B cell (primary cell): ENCODE data around the gene ATXN7. TPM values are rescaled to one million over a fixed set of nuclear protein-coding genes. Genes with fewer than 3 reads are reported as not detected.

Experiments
- ATAC-seq: fragments of 200-7000 bp; cut with Tn5 transposase; one replicate; pipeline ENCODE4 v1.10.0; 2021; ENCODE audit warnings: low read depth, mild to moderate bottlenecking, moderate number of reproducible peaks, moderate library complexity
- CTCF ChIA-PET: fragments of 350-600 bp; sonication (Branson Sonifier 250); formaldehyde crosslinking; loops from one replicate; lab custom pipeline; 2021; ENCODE audit warnings: antibody characterized with exemption, inconsistent platforms; lab: Charles Lee
- POLR2A ChIA-PET: fragments of 350-600 bp; sonication (Branson Sonifier 250); formaldehyde crosslinking; loops from one replicate; lab custom pipeline; 2021; ENCODE audit warnings: antibody characterized with exemption; lab: Charles Lee
- DNase-seq: peaks from one replicate; pipeline ENCODE4 v3.0.0; 2013
- H2AFZ ChIP-seq: 2 replicates; pipeline ENCODE4 v1.6.1; 2012; ENCODE audit warnings: mild to moderate bottlenecking, low read depth, low read length; ENCODE audit not compliant: insufficient read depth, poor library complexity, severe bottlenecking
- H3K27ac ChIP-seq, 2 donors: 1 replicate in 1 of 2; 2 replicates in 1 of 2; pipeline ENCODE4 v1.5.1; 2012 to 2013; ENCODE audit warnings: low read length in 2 of 2, mild to moderate bottlenecking in 2 of 2, moderate library complexity in 1 of 2
- H3K27me3 ChIP-seq, 4 experiments: fragments of 200-600 bp in 1 of 4; sonication (generic) in 1 of 4; replicated peaks in 1 of 4; 1 replicate in 2 of 4; 2 replicates in 2 of 4; pipeline versions ENCODE4 v1.6.1 to v1.7.0; 2013 to 2016; ENCODE audit warnings: low read length in 3 of 4, mild to moderate bottlenecking in 2 of 4, mixed read lengths in 1 of 4, moderate library complexity in 1 of 4; ENCODE audit not compliant: insufficient read depth in 4 of 4, control insufficient read depth in 3 of 4; ENCODE audit errors: control extremely low read depth in 1 of 4
- H3K36me3 ChIP-seq, 2 experiments: replicated peaks in 1 of 2; 1 replicate in 1 of 2; 2 replicates in 1 of 2; pipeline versions ENCODE4 v1.6.1 to v1.7.1; 2013; ENCODE audit warnings: low read length in 1 of 2; ENCODE audit not compliant: insufficient read depth in 2 of 2, control insufficient read depth in 1 of 2; ENCODE audit errors: control extremely low read depth in 1 of 2, extremely low read depth in 1 of 2
- H3K4me1 ChIP-seq, 2 donors: fragments of 200-600 bp in 1 of 2; sonication (generic) in 1 of 2; 1 replicate in 1 of 2; 2 replicates in 1 of 2; pipeline versions ENCODE4 v1.5.1 to v1.6.1; 2013 to 2017; ENCODE audit warnings: low read length in 2 of 2; ENCODE audit not compliant: control insufficient read depth in 2 of 2, insufficient read depth in 2 of 2
- H3K4me2 ChIP-seq: replicated peaks from 2 replicates; pipeline ENCODE3; 2012; ENCODE audit warnings: mild to moderate bottlenecking, low read depth, low read length; ENCODE audit not compliant: poor library complexity, severe bottlenecking
- H3K4me3 ChIP-seq, 5 experiments: fragments of 200-600 bp in 1 of 5; sonication (generic) in 1 of 5; 1 replicate in 3 of 5; 2 replicates in 2 of 5; pipeline versions ENCODE4 v1.5.1 to v1.7.0; 2011 to 2016; ENCODE audit warnings: low read length in 4 of 5, mild to moderate bottlenecking in 4 of 5, low read depth in 2 of 5, control low read depth in 1 of 5, moderate library complexity in 1 of 5; ENCODE audit not compliant: insufficient read depth in 1 of 5; ENCODE audit errors: control extremely low read depth in 1 of 5, extremely low read depth in 1 of 5
- H3K79me2 ChIP-seq: fragments of 200-600 bp; sonication (generic); one replicate; pipeline ENCODE4 v1.6.0; 2016; ENCODE audit warnings: low read length; ENCODE audit not compliant: control insufficient read depth, insufficient read depth
- H3K9ac ChIP-seq: fragments of 200-600 bp; sonication (generic); 2 replicates; pipeline ENCODE4 v1.6.1; 2017; ENCODE audit warnings: mild to moderate bottlenecking, low read length, moderate library complexity
- H3K9me3 ChIP-seq, 3 donors: one replicate each; pipeline versions ENCODE4 v1.6.1 to v1.7.1; 2013; ENCODE audit warnings: low read length in 2 of 3; ENCODE audit not compliant: control insufficient read depth in 2 of 3, insufficient read depth in 1 of 3; ENCODE audit errors: control extremely low read depth in 1 of 3
- H4K20me1 ChIP-seq: 2 replicates; pipeline ENCODE4 v1.6.0; 2012; ENCODE audit warnings: mild to moderate bottlenecking, low read length; ENCODE audit not compliant: insufficient read depth, control insufficient read depth, poor library complexity, severe bottlenecking
- H3K27ac Mint-ChIP-seq: one replicate; pipeline ENCODE4 v1.8.0; 2021; ENCODE audit warnings: mixed read lengths
- H3K27me3 Mint-ChIP-seq: one replicate; pipeline ENCODE4 v1.8.0; 2021; ENCODE audit warnings: mixed read lengths
- H3K4me1 Mint-ChIP-seq: one replicate; pipeline ENCODE4 v1.8.0; 2021; ENCODE audit warnings: mixed read lengths
- H3K4me3 Mint-ChIP-seq: one replicate; pipeline ENCODE4 v1.8.0; 2021; ENCODE audit warnings: mixed read lengths
- H3K9me3 Mint-ChIP-seq: one replicate; pipeline ENCODE4 v1.8.0; 2022; ENCODE audit warnings: mixed read lengths; ENCODE audit not compliant: insufficient read depth
- EZH2 ChIP-seq: IDR thresholded peaks from 2 replicates; pipeline ENCODE4 v1.6.1; 2012; ENCODE audit warnings: borderline replicate concordance, low read depth, mild to moderate bottlenecking, moderate library complexity, low read length; ENCODE audit not compliant: insufficient read depth, poor library complexity, severe bottlenecking
- WGBS: methylation state at CpG from one replicate; pipeline ENCODE4 v1.1.5; 2013; ENCODE audit warnings: missing lambda C conversion rate; ENCODE audit not compliant: insufficient coverage; 5-methylcytosine and 5-hydroxymethylcytosine counted together
- intact Hi-C: fragments of 100-400 bp; cut with micrococcal nuclease; formaldehyde crosslinking; loops from one replicate; pipeline ENCODE4 v1.10.0; 2022
- polyA plus RNA-seq: library from polyadenylated mRNA; depleted of rRNA; stranded (reverse); fragments of >200 nt; gene quantifications from 2 replicates; pipeline ENCODE4 v1.2.3, GENCODE V29; 2012
- total RNA-seq, 2 donors: library from RNA; stranded (reverse); fragments of 120-200 nt in 1 of 2; gene quantifications; 1 replicate in 1 of 2; 2 replicates in 1 of 2; pipeline versions ENCODE4 v1.2.3 to v1.2.4, GENCODE V29; 2013 to 2022
- TF ChIP-seq, protein P1 (sequence below): fragments of 200-600 bp; IDR thresholded peaks from one replicate; pipeline ENCODE4 v1.8.0; 2022; ENCODE audit warnings: antibody characterized with exemption, mild to moderate bottlenecking

Gene ATXN7
- total and polyA plus RNA-seq, 2 donors (not counting 1 experiment from before 2014, with no cell fraction given), result 18.1 to 74.3 TPM

DNA sequence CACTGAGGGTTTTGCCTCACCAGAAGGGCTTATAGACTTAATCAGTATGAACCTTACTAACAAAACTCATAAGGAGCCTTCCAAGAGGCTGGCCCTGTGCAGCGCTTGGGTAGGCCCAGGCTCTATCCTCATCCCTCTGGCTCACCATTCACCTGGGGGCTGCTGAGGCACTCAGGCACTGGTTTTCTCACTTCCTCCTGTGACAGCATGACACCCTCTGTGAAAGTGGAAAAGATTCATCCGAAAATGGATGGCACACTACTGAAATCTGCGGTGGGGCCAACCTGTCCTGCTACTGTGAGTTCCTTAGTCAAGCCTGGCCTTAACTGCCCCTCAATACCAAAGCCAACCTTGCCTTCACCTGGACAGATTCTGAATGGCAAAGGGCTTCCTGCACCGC is 118.3 kb downstream of the ATXN7 start:
- TF ChIP-seq, protein P1, sequence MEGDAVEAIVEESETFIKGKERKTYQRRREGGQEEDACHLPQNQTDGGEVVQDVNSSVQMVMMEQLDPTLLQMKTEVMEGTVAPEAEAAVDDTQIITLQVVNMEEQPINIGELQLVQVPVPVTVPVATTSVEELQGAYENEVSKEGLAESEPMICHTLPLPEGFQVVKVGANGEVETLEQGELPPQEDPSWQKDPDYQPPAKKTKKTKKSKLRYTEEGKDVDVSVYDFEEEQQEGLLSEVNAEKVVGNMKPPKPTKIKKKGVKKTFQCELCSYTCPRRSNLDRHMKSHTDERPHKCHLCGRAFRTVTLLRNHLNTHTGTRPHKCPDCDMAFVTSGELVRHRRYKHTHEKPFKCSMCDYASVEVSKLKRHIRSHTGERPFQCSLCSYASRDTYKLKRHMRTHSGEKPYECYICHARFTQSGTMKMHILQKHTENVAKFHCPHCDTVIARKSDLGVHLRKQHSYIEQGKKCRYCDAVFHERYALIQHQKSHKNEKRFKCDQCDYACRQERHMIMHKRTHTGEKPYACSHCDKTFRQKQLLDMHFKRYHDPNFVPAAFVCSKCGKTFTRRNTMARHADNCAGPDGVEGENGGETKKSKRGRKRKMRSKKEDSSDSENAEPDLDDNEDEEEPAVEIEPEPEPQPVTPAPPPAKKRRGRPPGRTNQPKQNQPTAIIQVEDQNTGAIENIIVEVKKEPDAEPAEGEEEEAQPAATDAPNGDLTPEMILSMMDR, result no peak
- TF ChIP-seq EZH2, result no peak
- Histone ChIP-seq H3K9ac (no peak overlapping the region), H3K4me1 (peaks cover 0 to 8% of the 10 kb centered on the region in 2 donors), H3K4me3 (no peak overlapping the region), H3K27me3 (no peaks in the 10 kb centered on the region), H2AFZ (no peak overlapping the region), H3K36me3 (peaks cover 0 to 69% of the 10 kb centered on the region in 2 experiments), H3K79me2 (peaks cover 20% of the 10 kb centered on the region), H4K20me1 (peaks cover 19% of the 10 kb centered on the region), H3K4me2 (no peak overlapping the region), H3K27ac (no peak overlapping the region), H3K9me3 (no peaks in the 10 kb centered on the region)
- 93% methylated on average over 2 of the region's 4 CpGs for WGBS
- Mint-ChIP-seq H3K4me3 (no peak overlapping the region), H3K27me3 (no peaks in the 10 kb centered on the region), H3K9me3 (no peaks in the 10 kb centered on the region), H3K27ac (no peak overlapping the region), H3K4me1 (peaks cover 21% of the 10 kb centered on the region)
- DNase-seq, result no peak
- ChIA-PET CTCF (interaction anchor here (1.1 to 1.8 kb wide), 3 partner anchors 11 to 17 kb away, joined by 3 to 4 read pairs (median 3); no protein-coding TSS in a partner anchor), POLR2A (no interaction called here)
- no peak for ATAC-seq
- intact Hi-C loops, result no loop called here

DNA sequence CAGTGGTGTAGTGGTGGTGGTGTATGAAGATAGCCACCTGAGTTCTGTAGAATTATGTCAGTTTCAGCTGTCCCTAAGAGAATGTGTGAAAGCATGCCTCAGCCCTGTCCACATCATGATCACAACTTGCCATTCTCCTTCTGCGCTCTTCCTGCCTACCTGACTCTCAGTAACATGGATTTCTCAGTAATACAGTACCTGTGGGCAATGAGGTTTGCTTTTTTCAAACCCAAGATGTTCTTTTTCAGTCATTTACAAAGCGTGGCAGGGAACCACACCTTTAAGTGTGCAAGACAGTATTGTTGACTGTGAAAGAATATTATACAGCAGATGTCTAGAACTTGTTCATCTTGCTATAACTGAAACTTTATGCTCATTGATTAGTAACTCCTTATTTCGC is 120.7 kb downstream of the ATXN7 start:
- TF ChIP-seq EZH2, result no peak
- TF ChIP-seq, protein P1, result no peak
- Histone ChIP-seq H2AFZ (no peak overlapping the region), H3K9ac (no peak overlapping the region), H3K9me3 (no peaks in the 10 kb centered on the region), H3K27ac (no peak overlapping the region), H3K4me1 (peaks cover 0 to under 1% of the 10 kb centered on the region in 2 donors), H3K4me2 (no peak overlapping the region), H3K27me3 (no peaks in the 10 kb centered on the region), H3K4me3 (no peak overlapping the region), H3K79me2 (peaks cover 13% of the 10 kb centered on the region), H3K36me3 (peaks cover 4 to 87% of the 10 kb centered on the region in 2 experiments), H4K20me1 (peaks cover under 1% of the 10 kb centered on the region)
- no peak overlapping the region for H3K27ac Mint-ChIP-seq
- no peaks in the 10 kb centered on the region for H3K27me3 Mint-ChIP-seq
- H3K4me3 Mint-ChIP-seq, result no peak overlapping the region
- ChIA-PET CTCF (no interaction called here), POLR2A (no interaction called here)
- peaks cover 5% of the 10 kb centered on the region for H3K4me1 Mint-ChIP-seq
- intact Hi-C loops, result no loop called here
- H3K9me3 Mint-ChIP-seq, result no peaks in the 10 kb centered on the region
- no peak for ATAC-seq
- no peak for DNase-seq
- no CpG with 5 or more reads among the region's 3 CpGs for WGBS
